IPS DF 6.9 (cell line): ENCODE measurements around the gene TMIE.
"Not testable (repeated sequence)": the region's sequence is repeated elsewhere in the genome, so short reads cannot be mapped to it uniquely, and the experiment has no call there.

ENCODE experiments used
- DNase-seq: peaks from one replicate; pipeline ENCODE4 v3.0.0-alpha.2; 2013; ENCODE audit warnings: low read depth, low spot score
- H3K27ac ChIP-seq: one replicate; pipeline ENCODE4 v1.5.1; 2013; ENCODE audit warnings: low read length, control low read depth
- H3K27me3 ChIP-seq: 2 replicates; pipeline ENCODE4 v1.6.1; 2013; ENCODE audit warnings: mild to moderate bottlenecking, low read length; ENCODE audit not compliant: control insufficient read depth, insufficient read depth
- H3K36me3 ChIP-seq: 2 replicates; pipeline ENCODE4 v1.6.1; 2013; ENCODE audit warnings: low read length; ENCODE audit not compliant: control insufficient read depth, insufficient read depth
- H3K4me1 ChIP-seq: 2 replicates; pipeline ENCODE4 v1.6.1; 2013; ENCODE audit warnings: low read length; ENCODE audit not compliant: control insufficient read depth, insufficient read depth
- H3K4me3 ChIP-seq: 2 replicates; pipeline ENCODE4 v1.5.1; 2013; ENCODE audit warnings: mild to moderate bottlenecking, low read length
- H3K9me3 ChIP-seq: 2 replicates; pipeline ENCODE4 v1.6.1; 2013; ENCODE audit warnings: low read length, inconsistent platforms; ENCODE audit not compliant: control insufficient read depth, insufficient read depth
- WGBS: extraction: QIAGEN DNeasy Blood & Tissue Kit; methylation state at CpG from one replicate; pipeline ENCODE4 v1.1.7; 2013; ENCODE audit warnings: mixed read lengths, missing lambda C conversion rate; ENCODE audit not compliant: insufficient read length, insufficient coverage; 5-methylcytosine and 5-hydroxymethylcytosine counted together

TMIE gene

GRCh38 chr3:46702246-46703012 lies 1.2 kb downstream of the TMIE start:
- Histone ChIP-seq H3K4me1 (peaks cover 6% of the 10 kb centered on the region; the same call in 1 of the 2 replicates), H3K9me3 (no peaks in the 10 kb centered on the region), H3K36me3 (no peaks in the 10 kb centered on the region), H3K27ac (no peak overlapping the region), H3K4me3 (no peak overlapping the region), H3K27me3 (peaks cover 7% of the 10 kb centered on the region; the same call in 1 of the 2 replicates)
- no CpG with 5 or more reads among the region's 4 CpGs for WGBS
- DNase-seq: no peak

- Histone ChIP-seq H3K4me3 (no peak overlapping the region), H3K9me3 (no peaks in the 10 kb centered on the region), H3K27me3 (peaks cover 7% of the 10 kb centered on the region; the same call in 1 of the 2 replicates), H3K27ac (no peak overlapping the region), H3K4me1 (peaks cover 6% of the 10 kb centered on the region; the same call in 1 of the 2 replicates), H3K36me3 (no peaks in the 10 kb centered on the region)
- WGBS: no CpG with 5 or more reads among the region's 4 CpGs
- DNase-seq: no peak
Measured at GRCh38 chr3:46703013-46703520, 1.9 kb downstream of the TMIE start.

- not testable (repeated sequence) for H3K27ac ChIP-seq
Measured at GRCh38 chr3:46704346-46704745, 3.2 kb downstream of the TMIE start.

GRCh38 chr3:46705022-46705530 lies 3.9 kb downstream of the TMIE start:
- DNase-seq: no peak
- H3K36me3 ChIP-seq: no peaks in the 10 kb centered on the region
- no peak overlapping the region for H3K27ac ChIP-seq
- no peaks in the 10 kb centered on the region for H3K9me3 ChIP-seq
- H3K4me1 ChIP-seq: peaks cover 6% of the 10 kb centered on the region; the same call in 1 of the 2 replicates
- WGBS: no CpG with 5 or more reads among the region's 4 CpGs
- H3K4me3 ChIP-seq: no peak overlapping the region
- peaks cover 7% of the 10 kb centered on the region; the same call in 1 of the 2 replicates for H3K27me3 ChIP-seq

More at GRCh38 chr3:46704346-46704745, 3.2 kb downstream of the TMIE start:
- H3K27me3 ChIP-seq, DNase-seq, H3K36me3 ChIP-seq, H3K4me1 ChIP-seq, H3K9me3 ChIP-seq, H3K4me3 ChIP-seq: not testable (repeated sequence)
- WGBS: no CpG with 5 or more reads among the region's 7 CpGs

- no CpG with 5 or more reads among the region's 19 CpGs for WGBS
- DNase-seq: no peak
- H3K9me3 ChIP-seq: no peaks in the 10 kb centered on the region
- peaks cover 5% of the 10 kb centered on the region; the same call in 1 of the 2 replicates for H3K27me3 ChIP-seq
- H3K36me3 ChIP-seq: no peaks in the 10 kb centered on the region
- no peak overlapping the region for H3K4me3 ChIP-seq
- H3K4me1 ChIP-seq: peaks cover 6% of the 10 kb centered on the region; the same call in 1 of the 2 replicates
- no peak overlapping the region for H3K27ac ChIP-seq
Measured at GRCh38 chr3:46705751-46706552, 4.8 kb downstream of the TMIE start.

- DNase-seq: no peak
- Histone ChIP-seq H3K27me3 (peaks cover 1% of the 10 kb centered on the region; the same call in 1 of the 2 replicates), H3K9me3 (no peaks in the 10 kb centered on the region), H3K4me1 (peaks cover 4% of the 10 kb centered on the region; the same call in 1 of the 2 replicates), H3K36me3 (no peaks in the 10 kb centered on the region), H3K4me3 (no peak overlapping the region), H3K27ac (no peak overlapping the region)
- no CpG with 5 or more reads among the region's 13 CpGs for WGBS
Measured at GRCh38 chr3:46706771-46707582, 5.8 kb downstream of the TMIE start.

- peaks cover 4% of the 10 kb centered on the region; the same call in 1 of the 2 replicates for H3K4me1 ChIP-seq
- no peaks in the 10 kb centered on the region for H3K36me3 ChIP-seq
- DNase-seq: no peak
- no peak overlapping the region for H3K4me3 ChIP-seq
- no peak overlapping the region for H3K27ac ChIP-seq
- H3K27me3 ChIP-seq: no peaks in the 10 kb centered on the region
- WGBS: no CpG with 5 or more reads among the region's 7 CpGs
- no peaks in the 10 kb centered on the region for H3K9me3 ChIP-seq
Measured at GRCh38 chr3:46707601-46708011, 6.4 kb downstream of the TMIE start.

- no peak overlapping the region for H3K4me3 ChIP-seq
- H3K4me1 ChIP-seq: peaks cover 4% of the 10 kb centered on the region; the same call in 1 of the 2 replicates
- WGBS: no CpG with 5 or more reads among the region's 11 CpGs
- DNase-seq: no peak
- H3K36me3 ChIP-seq: no peaks in the 10 kb centered on the region
- H3K27ac ChIP-seq: no peak overlapping the region
- H3K27me3 ChIP-seq: no peaks in the 10 kb centered on the region
- no peaks in the 10 kb centered on the region for H3K9me3 ChIP-seq
Measured at GRCh38 chr3:46708401-46709156, 7.4 kb downstream of the TMIE start.

- Histone ChIP-seq H3K27me3 (no peaks in the 10 kb centered on the region), H3K4me1 (peaks cover 4% of the 10 kb centered on the region; the same call in 1 of the 2 replicates), H3K4me3 (no peak overlapping the region), H3K36me3 (no peaks in the 10 kb centered on the region), H3K27ac (no peak overlapping the region), H3K9me3 (no peaks in the 10 kb centered on the region)
- no CpG with 5 or more reads among the region's 7 CpGs for WGBS
- DNase-seq: no peak
Measured at GRCh38 chr3:46709157-46709654, 8.0 kb downstream of the TMIE start.
